Chondrocyte (in vitro differentiated cells): Measurements from ENCODE around the gene TMEM132D. TPM values are rescaled to one million over a fixed set of nuclear protein-coding genes. Genes with fewer than 3 reads are reported as not detected.
A peak's percentile ranks its signal among the peaks of the same experiment; 100 is the strongest.

Experiments used
- DNase-seq: peaks from one replicate; pipeline ENCODE4 v3.0.0; 2021; ENCODE audit warnings: mixed read lengths, low spot score
- H3K27ac Mint-ChIP-seq: one replicate; pipeline ENCODE4 v1.8.0; 2021; ENCODE audit warnings: mild to moderate bottlenecking, moderate library complexity, mixed read lengths; ENCODE audit not compliant: unreplicated experiment
- H3K27me3 Mint-ChIP-seq: 2 replicates; pipeline ENCODE4 v1.8.0; 2021; ENCODE audit warnings: low read depth, mixed read lengths
- H3K36me3 Mint-ChIP-seq: 2 replicates; pipeline ENCODE4 v1.8.0; 2021; ENCODE audit warnings: low read depth, mixed read lengths
- H3K4me1 Mint-ChIP-seq: 2 replicates; pipeline ENCODE4 v1.8.0; 2021; ENCODE audit warnings: low read depth, mild to moderate bottlenecking, mixed read lengths
- H3K4me3 Mint-ChIP-seq: one replicate; pipeline ENCODE4 v1.8.0; 2021; ENCODE audit warnings: mild to moderate bottlenecking, moderate library complexity, mixed read lengths; ENCODE audit not compliant: unreplicated experiment
- H3K9me3 Mint-ChIP-seq: 2 replicates; pipeline ENCODE4 v1.8.0; 2021; ENCODE audit warnings: low read depth, mixed read lengths
- total RNA-seq: library from RNA; stranded (reverse); gene quantifications from 3 replicates; pipeline ENCODE4 v1.2.1, GENCODE V29; 2021
- TF ChIP-seq, protein P1 (sequence below): fragments of 200-600 bp; sonication (generic); IDR thresholded peaks from 2 replicates; pipeline ENCODE4 v1.5.0; 2021; ENCODE audit warnings: antibody characterized with exemption, mild to moderate bottlenecking, moderate library complexity

TMEM132D gene
- total RNA-seq, 1 donor from 2014 or later: 3.1 TPM

DNA sequence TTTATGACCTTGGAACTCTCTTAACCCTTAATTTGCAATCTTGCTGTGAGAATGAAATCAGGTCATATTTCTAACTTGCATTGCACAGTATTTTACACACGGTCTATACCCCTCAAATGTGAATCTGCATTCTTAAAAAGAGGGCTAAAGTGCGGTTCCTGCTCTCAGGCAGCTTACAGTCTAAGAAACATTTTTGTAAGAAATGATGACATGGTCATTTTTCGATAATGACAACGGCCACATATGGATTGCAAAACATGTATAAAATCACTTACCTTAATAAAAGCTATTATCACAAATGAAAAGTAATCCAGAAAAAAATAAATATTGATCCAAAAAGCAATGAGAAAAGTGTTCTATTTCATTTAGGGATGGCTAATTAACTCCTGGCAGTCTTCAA, 24.8 kb upstream of the TMEM132D start:
- no peaks in the 10 kb centered on the region for H3K4me1 Mint-ChIP-seq
- peaks cover 7% of the 10 kb centered on the region for H3K9me3 Mint-ChIP-seq
- no peak for DNase-seq
- TF ChIP-seq, protein P1, sequence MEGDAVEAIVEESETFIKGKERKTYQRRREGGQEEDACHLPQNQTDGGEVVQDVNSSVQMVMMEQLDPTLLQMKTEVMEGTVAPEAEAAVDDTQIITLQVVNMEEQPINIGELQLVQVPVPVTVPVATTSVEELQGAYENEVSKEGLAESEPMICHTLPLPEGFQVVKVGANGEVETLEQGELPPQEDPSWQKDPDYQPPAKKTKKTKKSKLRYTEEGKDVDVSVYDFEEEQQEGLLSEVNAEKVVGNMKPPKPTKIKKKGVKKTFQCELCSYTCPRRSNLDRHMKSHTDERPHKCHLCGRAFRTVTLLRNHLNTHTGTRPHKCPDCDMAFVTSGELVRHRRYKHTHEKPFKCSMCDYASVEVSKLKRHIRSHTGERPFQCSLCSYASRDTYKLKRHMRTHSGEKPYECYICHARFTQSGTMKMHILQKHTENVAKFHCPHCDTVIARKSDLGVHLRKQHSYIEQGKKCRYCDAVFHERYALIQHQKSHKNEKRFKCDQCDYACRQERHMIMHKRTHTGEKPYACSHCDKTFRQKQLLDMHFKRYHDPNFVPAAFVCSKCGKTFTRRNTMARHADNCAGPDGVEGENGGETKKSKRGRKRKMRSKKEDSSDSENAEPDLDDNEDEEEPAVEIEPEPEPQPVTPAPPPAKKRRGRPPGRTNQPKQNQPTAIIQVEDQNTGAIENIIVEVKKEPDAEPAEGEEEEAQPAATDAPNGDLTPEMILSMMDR: no peak
- H3K27me3 Mint-ChIP-seq: peaks cover 2% of the 10 kb centered on the region
- H3K27ac Mint-ChIP-seq: no peak overlapping the region
- no peaks in the 10 kb centered on the region for H3K36me3 Mint-ChIP-seq
- H3K4me3 Mint-ChIP-seq: no peak overlapping the region

- Mint-ChIP-seq H3K4me1 (no peaks in the 10 kb centered on the region), H3K27ac (no peak overlapping the region), H3K9me3 (peaks cover 4% of the 10 kb centered on the region), H3K27me3 (peaks cover 3% of the 10 kb centered on the region), H3K36me3 (no peaks in the 10 kb centered on the region), H3K4me3 (no peak overlapping the region)
- DNase-seq: no peak
- TF ChIP-seq, protein P1: no peak
Measured at GRCh38 chr12:129927316-129927900, 23.6 kb upstream of the TMEM132D start.

- TF ChIP-seq, protein P1: peak; percentile 96
- H3K4me3 Mint-ChIP-seq: no peak overlapping the region
- H3K4me1 Mint-ChIP-seq: peaks cover 6% of the 10 kb centered on the region
- H3K27ac Mint-ChIP-seq: no peak overlapping the region
- no peaks in the 10 kb centered on the region for H3K9me3 Mint-ChIP-seq
- DNase-seq: no peak
- H3K27me3 Mint-ChIP-seq: peaks cover 34% of the 10 kb centered on the region
- H3K36me3 Mint-ChIP-seq: no peaks in the 10 kb centered on the region
Measured at GRCh38 chr12:129911428-129912049, 7.7 kb upstream of the TMEM132D start.

DNA sequence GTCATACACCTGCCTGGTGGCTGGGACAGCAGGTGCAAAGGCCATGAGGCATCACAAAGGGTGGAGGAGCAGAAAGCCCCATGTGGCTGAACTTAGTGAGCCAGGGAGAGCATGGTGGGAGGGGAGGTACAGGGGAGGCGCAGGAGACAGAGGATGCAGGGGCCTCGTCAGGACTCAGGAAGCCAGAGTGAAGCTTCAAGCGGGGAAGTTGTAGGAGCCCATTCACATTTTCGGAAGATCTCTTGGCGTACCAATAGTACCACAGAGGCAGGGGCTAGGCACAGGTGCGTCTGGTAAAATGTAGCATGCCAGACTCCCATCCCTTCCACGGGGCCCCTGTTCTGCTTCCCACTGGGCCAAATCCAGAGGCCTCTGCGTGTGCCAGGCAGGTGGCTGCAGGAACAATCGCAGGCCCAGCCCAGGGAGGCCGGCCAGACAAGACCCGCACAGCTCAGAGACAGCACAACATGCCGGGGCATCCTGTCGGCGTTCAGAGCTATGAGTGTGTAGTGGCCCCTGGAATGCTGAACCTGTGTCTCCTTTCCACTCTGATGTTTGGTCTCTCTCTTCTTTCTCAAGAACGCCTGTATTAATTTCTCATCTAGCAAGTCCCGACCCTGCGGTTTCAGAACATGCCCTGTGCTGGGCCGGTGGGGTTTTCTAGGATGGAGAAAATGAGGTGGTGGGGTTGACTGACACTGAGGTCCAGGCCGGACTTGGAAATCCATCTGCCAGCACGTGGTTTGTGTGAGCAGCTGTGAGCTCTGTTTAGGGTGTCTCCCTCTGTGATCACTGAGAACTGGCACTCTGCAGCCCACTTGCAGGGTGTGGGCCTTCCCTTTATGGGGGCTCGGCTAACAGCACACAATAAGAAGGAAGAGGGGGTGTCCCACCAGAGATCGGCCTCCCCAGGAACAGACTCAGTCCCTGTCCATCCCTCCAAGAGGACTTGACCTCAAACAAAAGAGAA, 5.5 kb upstream of the TMEM132D start:
- Mint-ChIP-seq H3K36me3 (no peaks in the 10 kb centered on the region), H3K4me1 (peaks cover 8% of the 10 kb centered on the region), H3K4me3 (no peak overlapping the region), H3K27ac (no peak overlapping the region), H3K27me3 (peaks cover 50% of the 10 kb centered on the region), H3K9me3 (no peaks in the 10 kb centered on the region)
- TF ChIP-seq, protein P1: no peak
- DNase-seq: no peak
